Stimulated activated CD8-positive, alpha-beta memory T cell treated with anti-CD3 and anti-CD28 coated beads, Interleukin-2, amount 100 ng/mL, for 1 hour (primary cell): Measurements from ENCODE around the gene CA12.
"Not testable (repeated sequence)": the region's sequence is repeated elsewhere in the genome, so short reads cannot be mapped to it uniquely, and the experiment has no call there.

ENCODE experiments used
- DNase-seq, 2 donors: peaks; one replicate each; pipeline ENCODE4 v3.0.0-alpha.2; 2020; ENCODE audit warnings: low read depth in 2 of 2

The CA12 gene

DNA sequence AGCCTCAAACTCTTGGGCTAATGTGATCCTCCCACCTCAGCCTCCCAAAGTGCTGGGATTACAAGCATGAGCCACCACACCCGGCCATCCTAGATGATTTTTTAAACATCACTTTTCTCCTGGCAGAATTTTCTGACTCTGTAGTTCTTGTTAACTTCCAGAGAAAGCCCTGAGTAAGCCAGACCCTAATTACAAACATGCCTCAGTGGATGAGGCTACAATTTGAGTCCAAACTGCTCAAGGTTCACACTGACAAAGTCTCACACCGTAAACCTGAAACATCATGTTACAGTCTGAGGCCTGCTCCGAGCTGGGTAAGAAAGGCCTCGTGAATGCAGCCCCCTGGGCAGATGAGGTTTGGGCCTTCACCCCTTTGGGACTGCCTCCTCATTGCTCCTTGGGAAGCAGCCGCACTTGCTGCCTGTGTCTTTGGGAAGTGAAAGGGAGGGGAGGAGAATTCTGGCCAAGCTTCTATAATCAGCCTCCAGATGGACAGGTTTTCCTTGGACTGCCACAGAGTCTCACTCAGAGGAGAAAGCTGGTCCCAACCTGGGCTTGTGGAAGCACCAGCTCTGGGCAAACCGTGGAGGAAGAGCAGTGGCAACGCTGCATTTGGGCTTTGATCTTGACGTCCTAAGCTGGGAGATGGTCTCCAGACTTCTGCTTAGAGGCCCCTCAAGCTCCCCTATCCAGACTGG is 46.0 kb downstream of the CA12 start:
- DNase-seq, result no peak

DNA sequence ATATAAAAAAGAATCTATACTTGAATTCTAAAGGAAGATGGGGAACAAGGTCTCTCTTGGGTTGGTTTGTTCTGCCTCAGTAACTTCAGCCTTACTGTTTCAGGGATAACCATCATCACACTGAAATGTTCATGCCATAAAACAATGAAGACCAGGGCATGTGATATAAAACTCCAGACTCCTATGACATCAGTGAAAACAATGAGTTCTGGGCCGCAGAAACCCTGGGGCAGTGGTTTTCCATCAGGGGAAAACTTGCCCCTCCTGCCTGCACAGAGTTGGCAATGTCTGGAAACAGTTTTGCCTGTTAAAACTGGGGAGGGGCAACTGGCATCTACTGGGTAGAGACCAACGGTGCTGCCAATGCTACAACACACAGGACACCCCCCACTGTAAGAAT is 46.8 kb downstream of the CA12 start:
- DNase-seq, result no peak

DNA sequence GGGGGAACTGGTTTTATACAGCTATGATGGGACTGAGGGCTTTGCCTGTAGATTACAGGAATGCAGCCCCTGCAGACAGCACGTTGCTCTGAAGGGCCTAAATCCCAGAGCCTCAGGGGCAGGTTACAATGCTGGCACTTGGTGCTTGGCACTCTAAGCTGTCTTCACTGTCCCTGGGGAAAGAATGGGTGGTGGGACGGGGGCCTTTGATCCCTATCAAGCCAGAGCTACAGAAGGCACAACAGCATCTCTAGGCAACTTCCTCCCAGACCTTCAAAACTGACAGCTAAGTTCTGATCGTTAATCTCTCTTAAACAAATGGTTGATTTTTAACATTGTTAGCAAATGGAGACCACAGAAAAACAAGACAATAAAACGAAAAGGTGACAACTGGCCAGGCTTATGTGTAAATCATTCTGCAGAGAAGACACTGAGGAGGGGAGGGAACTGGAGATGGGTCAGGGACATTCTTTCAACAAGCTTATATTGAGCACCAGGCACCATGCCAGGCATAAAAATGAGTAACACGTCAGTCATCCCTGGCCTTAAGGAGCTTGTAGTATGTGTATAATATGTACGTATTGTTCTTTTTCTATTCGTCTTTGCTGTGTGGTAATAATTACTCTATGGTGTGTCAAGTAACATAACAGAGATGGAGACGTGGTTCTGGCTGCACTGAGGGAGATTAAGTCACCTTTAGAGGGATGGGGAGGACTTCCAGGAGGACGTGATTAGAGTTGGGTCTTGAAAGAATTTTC is 49.1 kb downstream of the CA12 start:
- no peak for DNase-seq

DNA sequence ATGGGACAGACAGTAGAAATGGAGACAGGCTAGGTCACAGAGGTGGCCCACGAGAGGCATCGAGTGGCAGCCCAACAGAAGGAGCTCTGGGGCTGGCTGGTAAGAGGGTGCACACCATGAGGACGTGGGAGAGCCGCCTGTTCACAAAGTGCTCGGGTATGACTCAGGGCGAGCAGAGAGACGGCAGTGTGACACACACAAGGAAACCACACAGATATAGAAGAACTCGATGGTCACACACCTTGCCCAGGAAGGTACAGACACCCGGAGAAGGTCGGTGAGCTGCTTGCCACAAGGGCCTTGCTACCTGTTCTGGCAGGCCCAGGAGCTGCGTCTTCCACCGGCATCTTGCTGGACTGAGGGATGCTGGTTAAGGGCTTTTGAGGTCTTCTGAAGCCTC is 50.2 kb downstream of the CA12 start:
- no peak for DNase-seq

DNA sequence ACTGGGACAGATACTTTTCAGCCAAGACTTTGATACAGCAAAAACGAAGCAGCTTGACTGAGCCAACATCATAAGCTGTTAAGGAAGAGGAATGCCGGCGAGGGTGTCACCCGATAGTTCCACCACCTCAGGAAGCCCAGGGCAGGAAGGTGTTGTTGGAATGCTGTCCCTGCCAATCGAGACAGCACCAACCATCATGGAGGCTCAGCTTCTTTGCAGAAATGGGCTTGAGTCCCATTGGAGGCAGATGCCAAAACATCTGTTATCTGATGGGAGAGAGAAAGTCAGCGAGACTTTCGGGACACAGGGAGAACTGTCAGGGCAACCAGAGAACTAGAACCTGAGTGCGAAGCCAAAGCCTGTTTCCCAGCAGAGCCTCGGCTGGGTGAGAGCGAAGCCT is 50.7 kb downstream of the CA12 start:
- no peak for DNase-seq

DNA sequence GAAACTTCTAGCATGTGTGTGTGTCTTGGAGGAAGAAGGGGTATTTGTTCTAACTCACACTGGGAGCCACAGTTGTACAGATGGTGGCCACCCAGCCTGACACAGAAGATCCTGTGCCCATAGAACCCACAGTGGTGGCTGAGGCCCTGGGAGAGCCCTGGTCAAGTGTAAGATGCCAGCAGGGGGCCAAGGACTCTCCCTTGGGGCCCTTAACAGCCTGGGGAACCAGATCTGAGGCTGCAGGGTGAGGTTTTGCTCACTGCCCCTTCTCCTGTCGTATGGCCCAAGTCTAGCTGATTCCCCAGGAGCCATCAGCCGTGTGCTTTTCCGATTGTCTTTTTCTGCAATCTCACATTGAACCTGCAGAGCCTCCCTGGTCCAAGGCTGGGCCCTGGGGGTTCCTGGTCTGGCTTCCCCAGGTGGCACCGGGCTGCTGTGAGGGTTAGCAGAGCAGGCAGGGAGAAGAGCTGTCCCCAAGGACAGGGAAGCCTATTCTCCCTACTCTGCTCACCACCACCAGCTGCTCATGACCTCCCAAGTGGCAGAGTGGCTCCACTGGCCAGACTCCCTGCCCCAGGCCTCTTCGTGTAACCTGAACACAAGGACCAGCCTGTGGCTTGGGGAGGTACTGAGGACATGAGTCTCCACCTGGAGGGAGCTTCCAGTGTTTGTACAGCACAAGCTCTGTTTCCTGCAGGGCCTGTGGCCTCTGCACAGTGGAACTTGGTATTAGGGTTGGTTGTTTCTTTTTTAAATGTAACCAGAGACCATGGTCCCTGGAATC is 51.9 kb downstream of the CA12 start:
- no peak for DNase-seq

DNA sequence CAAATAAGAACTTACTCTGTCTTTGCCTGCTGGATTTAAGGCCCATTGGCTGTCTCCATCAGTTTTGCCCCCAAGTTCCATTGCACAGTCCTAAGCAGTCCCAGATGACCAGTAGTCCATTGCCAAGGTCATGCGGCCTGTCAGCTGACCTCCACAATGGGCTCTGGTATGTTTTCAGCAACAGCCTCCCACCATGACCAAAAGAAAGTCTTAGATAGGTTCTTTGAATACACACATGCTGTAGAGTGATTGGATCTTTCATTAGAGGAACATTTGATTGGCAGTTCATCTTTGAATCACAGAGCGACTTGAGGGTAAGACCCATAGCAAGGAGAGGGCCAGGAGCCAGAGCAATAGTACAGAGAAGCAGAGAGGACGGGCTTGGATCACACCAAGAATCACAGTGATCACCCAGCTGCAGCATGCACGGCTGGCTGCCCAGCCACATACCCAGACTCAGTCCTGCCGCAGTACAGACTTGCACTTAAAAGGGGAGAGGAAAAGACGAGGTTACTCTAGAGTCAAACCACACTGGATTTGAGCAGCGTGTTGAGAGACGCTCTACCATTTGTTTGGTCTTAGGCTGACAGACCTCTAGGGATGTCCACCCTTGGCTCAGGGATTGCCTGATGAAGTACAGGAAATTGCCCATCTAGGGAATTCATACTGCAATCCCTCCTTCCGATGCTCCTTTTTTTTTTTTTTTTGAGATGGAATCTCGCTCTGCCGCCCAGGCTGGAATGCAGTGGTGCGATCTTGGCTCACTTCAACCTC is 53.8 kb downstream of the CA12 start:
- DNase-seq, result no peak

DNA sequence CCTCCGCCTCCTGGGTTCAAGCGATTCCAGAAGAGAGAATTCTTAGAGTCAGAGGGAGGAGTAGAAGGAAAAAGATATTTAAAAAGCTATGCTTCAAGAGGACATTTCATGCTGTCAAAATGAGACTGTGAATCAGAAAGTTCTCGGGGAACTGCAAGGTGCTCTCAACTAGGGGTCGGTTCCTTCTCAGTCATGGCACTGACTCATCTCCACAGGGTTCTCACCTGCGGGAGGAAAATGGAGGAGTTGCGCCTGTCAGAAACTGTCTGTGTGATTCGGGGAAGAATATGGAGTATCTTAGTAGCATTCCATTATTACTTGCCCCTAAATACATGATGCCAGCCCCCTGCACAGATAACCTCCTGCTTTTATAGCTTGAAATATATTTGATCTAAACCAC is 56.9 kb downstream of the CA12 start:
- DNase-seq, result no peak

DNA sequence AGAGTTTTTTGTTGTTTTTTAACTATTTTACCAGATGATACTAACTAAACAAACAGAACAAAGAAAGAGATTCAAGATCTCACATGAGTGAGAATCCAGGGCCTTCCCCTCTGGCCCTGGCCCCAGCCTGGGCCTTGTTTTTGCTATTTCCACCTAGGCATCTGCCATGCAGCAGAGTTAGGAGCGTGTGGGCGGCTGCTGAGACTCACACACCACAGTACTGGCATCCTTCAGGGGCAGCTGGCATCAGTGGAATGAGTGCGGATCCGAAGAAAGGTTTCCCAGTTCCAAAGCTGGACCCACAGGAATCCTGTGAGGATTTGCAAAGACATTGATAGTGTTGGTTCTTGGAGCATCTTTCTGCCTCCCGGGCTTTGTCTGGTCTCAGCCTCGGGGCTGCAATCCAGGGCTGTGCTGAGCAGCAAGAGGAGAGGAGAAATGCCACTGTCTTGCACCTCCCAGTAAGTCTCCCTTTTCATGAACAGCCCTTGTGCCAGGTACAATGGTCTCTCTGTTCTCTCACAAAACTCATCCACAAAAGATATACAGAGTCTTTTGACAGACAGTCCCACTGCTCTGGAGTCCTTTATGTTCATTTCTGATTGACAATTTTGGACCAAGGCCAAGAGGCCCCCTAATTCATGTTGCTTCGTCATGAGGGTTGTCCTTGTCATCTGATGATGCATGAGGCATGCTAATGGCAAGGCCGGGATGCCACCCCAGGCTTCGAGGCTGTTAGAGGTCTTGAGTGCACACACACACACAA is 57.7 kb downstream of the CA12 start:
- no peak for DNase-seq

DNA sequence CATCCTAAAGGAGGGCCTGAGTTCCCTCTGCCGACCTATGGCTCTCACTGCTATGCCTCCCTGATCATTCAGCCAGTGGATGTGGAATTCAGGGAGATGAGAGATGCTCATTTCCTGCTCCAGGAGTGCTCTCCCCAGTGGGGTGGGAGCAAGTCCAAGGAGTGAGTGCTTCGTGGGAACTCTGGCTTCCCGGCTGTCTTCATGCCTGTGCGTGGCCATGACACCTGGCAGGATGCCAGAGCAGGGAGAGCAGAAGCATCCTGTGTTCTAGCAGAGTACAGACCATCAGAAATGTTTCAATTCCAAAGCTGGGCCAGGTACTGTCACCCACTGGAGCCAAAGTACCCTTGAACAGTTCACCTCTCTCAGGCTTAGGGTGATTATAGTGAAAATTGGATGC is 59.1 kb downstream of the CA12 start:
- no peak for DNase-seq

DNA sequence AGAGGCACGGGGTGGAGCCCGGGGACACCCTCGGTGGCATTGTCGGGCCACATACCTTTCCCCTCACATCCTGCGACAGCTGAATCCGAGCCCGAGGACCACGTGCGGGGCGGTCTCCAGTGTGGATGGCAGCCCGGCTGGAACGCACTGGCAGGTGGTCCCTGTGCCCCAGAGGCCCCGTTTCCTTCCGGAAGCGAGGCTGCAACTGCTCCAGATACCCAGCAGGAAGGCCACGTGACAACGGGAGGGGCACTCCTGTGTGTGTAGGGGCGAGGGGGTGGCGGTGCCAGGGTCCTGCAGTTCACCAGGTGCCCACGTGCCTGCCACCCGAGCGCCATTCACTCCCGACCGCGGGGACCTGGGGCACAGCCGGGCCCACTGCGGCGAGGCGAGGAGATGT is 60.2 kb downstream of the CA12 start:
- DNase-seq, result no peak

DNA sequence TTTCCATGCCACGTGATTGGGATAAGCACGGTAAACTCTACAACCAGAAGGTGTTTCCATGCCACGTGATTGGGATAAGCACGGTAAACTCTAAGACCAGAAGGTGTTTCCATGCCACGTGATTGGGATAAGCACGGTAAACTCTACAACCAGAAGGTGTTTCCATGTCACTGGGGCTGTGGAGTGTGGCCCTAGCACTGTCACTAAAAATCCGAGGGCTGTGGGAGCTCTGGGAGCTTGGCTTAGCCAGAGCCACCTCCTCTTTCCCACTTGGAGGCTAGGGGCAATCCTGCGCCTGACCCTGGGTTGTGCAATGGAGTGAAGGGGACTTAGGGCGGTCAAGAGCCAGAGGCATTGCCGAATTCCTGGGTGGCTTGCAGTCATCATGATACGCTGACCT is 60.7 kb downstream of the CA12 start:
- not testable (repeated sequence) for DNase-seq

DNA sequence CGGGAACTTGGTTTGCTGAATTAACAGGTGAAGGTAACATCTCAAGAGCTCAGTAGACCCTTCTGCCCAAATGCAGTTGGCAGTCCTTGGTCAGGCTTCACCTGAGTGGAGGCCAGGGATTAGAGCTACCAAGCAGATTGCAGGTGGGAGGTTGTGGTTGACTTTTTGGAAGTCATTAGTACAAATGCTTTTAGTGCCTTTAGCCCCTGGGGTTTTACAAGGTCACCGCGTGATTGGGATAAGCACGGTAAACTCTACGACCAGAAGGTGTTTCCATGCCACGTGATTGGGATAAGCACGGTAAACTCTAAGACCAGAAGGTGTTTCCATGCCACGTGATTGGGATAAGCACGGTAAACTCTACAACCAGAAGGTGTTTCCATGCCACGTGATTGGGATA is 61.2 kb downstream of the CA12 start:
- not testable (repeated sequence) for DNase-seq

DNA sequence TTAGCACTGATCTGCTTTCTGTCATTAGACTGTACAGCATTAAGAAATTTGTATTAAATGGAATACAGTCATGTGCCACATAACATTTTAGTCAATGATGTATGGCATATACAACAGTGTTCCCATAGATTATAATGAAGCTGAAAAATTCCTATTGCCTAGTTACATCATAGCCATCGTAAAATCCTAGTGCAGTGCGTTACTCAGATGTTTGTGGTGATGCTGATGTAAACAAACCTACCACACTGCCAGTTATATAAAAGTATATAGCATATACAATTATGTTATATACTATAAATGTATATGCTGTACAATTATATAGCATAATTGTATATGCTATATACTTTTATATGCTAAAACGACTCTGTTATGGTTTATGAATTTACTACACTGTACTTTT is 62.6 kb downstream of the CA12 start:
- no peak for DNase-seq

DNA sequence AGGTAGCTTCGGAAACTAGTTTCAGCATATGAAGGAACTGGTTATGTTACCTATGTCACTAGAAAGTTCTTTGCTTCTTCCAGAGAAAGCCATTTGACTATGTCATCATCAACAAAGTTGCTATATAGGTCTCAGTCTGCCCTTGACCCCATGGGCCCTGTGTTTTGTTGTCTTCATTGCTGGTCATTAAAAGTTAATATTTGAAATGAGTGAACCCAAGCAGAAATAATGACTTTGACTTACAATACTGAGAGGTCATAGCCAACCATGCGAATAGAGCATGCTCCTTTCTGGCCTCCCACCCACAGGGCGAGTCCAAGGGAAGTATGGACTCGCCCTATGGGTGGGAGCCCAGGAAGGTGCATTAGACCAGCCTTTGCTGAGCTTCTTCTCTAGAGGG is 63.3 kb downstream of the CA12 start:
- DNase-seq, result no peak

DNA sequence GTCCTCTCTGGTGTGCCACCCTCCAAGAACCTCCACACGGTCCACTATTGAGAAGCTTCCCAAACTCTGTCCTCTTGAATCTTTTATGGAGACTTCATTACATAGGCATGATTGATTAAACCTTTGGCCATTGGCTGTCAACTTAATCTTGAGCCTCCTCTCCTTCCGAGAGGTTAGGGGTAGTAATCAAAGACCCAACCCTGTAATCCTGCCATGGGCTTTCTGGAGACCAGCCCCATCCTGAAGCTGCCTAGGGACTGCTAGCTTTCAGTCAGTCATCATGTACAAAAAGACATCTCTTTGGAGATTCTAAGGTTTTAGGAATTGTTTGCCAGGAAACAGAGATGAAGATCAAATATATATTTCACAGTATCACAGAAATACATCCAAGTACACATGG is 67.2 kb downstream of the CA12 start:
- DNase-seq, result no peak

DNA sequence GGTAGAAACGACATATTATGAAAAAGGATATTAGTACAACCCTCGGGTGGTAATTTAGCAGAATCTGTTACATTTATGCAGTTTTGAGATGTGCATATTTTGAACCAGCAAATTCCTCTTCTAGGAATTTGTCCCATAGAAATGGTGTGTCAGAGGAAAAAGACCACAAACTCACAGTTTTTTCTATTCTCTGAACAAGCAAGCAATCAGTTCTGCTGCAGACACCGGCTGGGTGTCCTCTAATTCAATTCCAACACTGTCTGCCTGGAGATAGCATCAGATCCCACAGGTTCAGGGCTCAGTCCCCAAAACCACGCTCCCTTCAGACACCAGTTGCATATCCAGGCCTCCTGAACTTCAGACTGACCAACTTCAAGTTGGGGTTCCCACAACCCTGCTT is 67.8 kb downstream of the CA12 start:
- no peak for DNase-seq

DNA sequence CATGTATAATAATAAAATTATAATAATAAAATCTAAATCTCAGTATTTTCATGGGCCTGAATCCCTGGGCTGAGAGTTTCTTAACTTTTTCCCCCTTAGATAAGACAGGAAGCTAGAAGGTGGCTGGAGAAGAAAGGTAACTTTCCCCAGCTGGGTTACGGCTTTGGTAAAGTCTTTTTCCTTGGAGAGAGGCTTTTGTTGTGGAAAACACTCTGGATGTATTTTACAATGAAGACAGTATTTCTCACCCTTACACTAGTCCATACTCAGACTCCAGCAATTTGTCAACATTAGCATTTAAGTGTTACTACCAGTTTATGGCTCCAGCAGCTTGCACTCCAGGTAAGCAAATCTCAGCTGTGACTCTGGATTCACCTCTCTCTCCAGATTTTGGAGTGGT is 69.4 kb downstream of the CA12 start:
- DNase-seq, result no peak

DNA sequence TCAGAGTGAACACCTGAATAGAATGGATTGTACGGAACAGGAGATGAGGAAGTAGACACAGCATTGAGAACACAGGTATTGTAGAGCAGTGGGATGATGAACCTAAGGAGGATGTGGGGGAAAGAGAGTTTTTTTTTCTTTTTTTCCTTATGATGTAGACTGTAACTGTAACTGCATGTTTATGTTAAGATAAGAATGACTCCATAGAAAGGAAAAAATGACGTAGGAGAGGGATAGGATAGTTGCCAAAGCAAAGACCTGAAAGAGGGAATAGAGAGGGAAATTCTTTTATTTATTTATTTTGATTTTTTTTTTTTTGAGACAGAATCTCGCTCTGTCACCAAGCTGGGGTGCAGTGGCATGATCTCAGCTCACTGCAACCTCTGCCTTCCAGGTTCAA is 71.0 kb downstream of the CA12 start:
- no peak for DNase-seq

DNA sequence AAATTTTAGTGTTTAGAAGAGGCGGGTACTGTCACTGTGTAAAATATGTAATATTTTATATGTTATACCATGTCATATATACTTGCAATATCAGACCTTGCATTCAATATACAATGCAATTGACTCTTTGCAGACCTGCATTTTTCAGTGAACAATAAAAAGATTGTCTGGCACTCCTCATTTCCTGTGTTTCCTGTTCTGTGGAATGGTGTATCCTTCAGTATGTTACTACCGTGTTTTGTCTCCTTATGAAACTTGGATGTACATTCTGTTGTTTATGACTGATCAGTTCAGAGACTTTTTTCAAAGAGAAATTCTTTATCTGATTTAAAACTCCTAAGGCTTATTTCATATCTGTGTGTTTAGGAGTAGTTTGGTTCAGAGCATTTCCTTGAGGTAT is 72.7 kb downstream of the CA12 start:
- DNase-seq, result no peak

DNA sequence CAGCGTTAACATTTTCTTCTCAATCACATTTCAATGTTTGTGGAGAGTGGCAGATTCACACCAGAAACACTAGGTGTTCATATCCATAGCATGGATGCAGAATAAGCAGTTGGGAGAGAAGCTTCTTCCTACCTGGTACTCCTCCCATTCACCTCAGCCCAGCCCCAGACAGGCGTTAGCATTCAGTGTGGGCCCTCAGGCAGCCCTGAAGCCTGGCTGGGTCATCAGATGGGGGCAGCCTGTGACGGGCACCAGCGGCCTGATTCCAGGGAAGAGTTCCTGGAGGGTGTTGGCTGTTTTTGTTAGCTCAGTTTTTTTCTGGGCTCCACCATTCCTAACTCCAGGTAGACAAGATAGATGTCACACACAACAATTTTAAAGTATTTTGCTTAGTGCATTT is 73.2 kb downstream of the CA12 start:
- no peak for DNase-seq
